ENCODE data around the gene DICER1.

GRCh38 chr14:95069547-95069946, 87.8 kb downstream of the DICER1 start:
- no peak for TF ChIP-seq POLR2A (IDR thresholded peaks at IDR 0.05; ENCODE audit: low read depth, low read length)
- no peak for TF ChIP-seq POLR2AphosphoS5 (IDR thresholded peaks at IDR 0.05; ENCODE audit: low read depth, low read length)
- TF ChIP-seq TAF1 (IDR thresholded peaks at IDR 0.05; ENCODE audit: low read depth, low read length), result no peak
- TF ChIP-seq SPI1 (IDR thresholded peaks at IDR 0.05; ENCODE audit: low read depth, low read length), result no peak
- TF ChIP-seq PAX5 (IDR thresholded peaks at IDR 0.05; ENCODE audit: insufficient read depth, low read length, severe bottlenecking), result no peak
- TF ChIP-seq POU2F2 (IDR thresholded peaks at IDR 0.05; ENCODE audit: low read depth, low read length), result no peak

All from GM12891 (cell line).